Muscle of leg (tissue), 11 donors: Measurements from ENCODE around the gene UQCRC2. TPM values are rescaled to one million over a fixed set of nuclear protein-coding genes. Genes with fewer than 3 reads are reported as not detected.

Experiments used
- DNase-seq: peaks from one replicate; pipeline ENCODE4 v3.0.0; 2013
- H3K27ac ChIP-seq: one replicate; pipeline ENCODE4 v1.5.1; 2013; ENCODE audit warnings: mild to moderate bottlenecking, low read length, control low read depth
- H3K27me3 ChIP-seq: one replicate; pipeline ENCODE4 v1.6.1; 2013; ENCODE audit warnings: low read length; ENCODE audit not compliant: control insufficient read depth, insufficient read depth
- H3K36me3 ChIP-seq: one replicate; pipeline ENCODE4 v1.6.1; 2013; ENCODE audit warnings: low read length; ENCODE audit not compliant: control insufficient read depth, insufficient read depth
- H3K4me1 ChIP-seq: one replicate; pipeline ENCODE4 v1.6.1; 2013; ENCODE audit warnings: low read length; ENCODE audit not compliant: control insufficient read depth, insufficient read depth
- H3K4me3 ChIP-seq: one replicate; pipeline ENCODE4 v1.5.1; 2013; ENCODE audit warnings: low read length, control low read depth
- H3K9me3 ChIP-seq: replicated peaks from 2 replicates; pipeline ENCODE4 v1.6.1; 2013; ENCODE audit warnings: low read depth, low read length; ENCODE audit not compliant: control insufficient read depth
- whole genome bisulfite sequencing: methylation state at CpG from one replicate; pipeline ENCODE4 v1.1.5; 2013; ENCODE audit warnings: missing lambda C conversion rate; ENCODE audit not compliant: insufficient coverage; 5-methylcytosine and 5-hydroxymethylcytosine counted together
- polyA plus RNA-seq, 8 donors: library from polyadenylated mRNA; unstranded; fragments of 120-200 nt; gene quantifications; one replicate each; pipeline versions ENCODE4 v1.2.1 to v1.2.3, GENCODE V29; 2013; ENCODE audit warnings: inconsistent platforms in 1 of 8, low replicate concordance in 1 of 8; ENCODE audit not compliant: insufficient read length in 8 of 8, insufficient read depth in 1 of 8
- total RNA-seq: library from RNA; stranded (reverse); fragments of 120-200 nt; gene quantifications from one replicate; pipeline ENCODE4 v1.2.4, GENCODE V29; 2013

UQCRC2 gene
- total and polyA plus RNA-seq, 9 donors, result 240 to 324 (median 277) TPM

DNA sequence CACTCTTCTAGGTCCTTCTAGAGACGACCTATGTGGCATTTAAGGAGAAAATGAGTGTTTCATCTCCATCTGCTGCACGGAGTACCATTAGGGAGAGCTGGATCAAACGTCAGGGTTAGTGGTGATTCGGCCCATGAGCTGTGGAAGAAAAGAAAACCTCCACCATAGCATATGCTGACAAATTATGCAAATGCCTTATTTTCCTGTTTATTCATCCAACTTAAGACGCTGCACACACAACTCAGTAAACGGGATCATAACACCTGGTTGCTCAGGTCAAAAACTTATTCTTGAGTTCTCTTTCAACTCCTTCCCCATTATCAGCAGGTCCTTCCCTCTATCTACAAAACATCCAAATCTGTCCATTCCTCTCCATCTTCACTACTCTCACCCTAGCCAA, 53.5 kb downstream of the UQCRC2 start:
- Histone ChIP-seq H3K36me3 (no peaks in the 10 kb centered on the region), H3K27me3 (no peaks in the 10 kb centered on the region), H3K9me3 (no peaks in the 10 kb centered on the region), H3K4me3 (no peak overlapping the region), H3K4me1 (peaks cover 16% of the 10 kb centered on the region), H3K27ac (no peak overlapping the region)
- no peak for DNase-seq
- WGBS, result 76% methylated on average over 2 of the region's 6 CpGs

DNA sequence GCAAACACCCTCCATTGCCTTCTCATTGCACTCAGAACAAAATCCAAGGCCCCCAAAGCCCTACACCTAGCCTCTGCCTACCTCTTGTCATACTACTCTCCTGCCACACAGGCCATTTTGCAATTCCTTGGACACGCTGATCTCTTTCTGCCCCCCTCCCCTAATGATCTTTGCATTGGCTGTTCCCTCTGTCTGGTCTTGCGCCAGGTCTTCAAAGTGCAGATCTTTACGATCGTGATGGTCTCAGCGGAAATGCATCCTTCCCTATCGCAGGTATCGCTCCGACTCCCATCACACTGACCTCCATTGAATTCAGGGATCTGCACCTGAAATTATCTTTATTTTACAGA, 54.0 kb downstream of the UQCRC2 start:
- DNase-seq, result no peak
- peaks cover 16% of the 10 kb centered on the region for H3K4me1 ChIP-seq

DNA sequence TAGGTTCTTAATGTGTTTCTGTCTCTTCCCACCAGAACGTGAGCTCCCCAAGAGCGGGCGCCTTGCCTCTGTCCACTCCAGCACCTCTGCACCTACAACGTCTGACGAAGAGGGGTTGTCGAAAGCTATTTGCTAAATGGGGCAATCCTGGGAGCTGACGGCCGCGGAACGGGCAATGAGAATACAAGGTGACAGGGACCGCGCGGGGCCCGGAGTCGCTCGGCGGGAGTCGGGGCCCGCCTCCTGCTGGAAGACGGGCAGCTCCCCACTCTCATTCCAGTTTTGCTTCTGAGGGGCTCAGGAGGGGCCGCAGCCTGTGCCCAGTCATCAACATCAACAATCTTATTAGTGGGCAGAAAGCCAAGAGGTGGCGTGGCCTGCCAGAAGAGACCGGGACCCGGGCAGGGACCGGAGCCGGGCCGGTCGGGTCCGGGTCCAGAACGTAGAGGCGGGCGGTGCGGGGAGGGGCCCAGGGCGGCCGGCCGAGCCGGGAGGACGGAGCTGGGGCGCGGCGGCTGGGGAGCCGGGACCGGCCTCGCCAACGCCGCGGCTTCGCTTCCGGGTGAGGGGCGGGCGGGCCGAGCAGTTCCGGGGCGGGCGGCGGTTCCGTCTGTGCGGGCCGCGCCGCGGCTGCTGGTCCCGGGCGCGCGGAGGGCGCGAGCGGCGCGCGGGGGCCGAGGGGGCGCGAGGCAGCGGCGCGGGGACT, 54.5 kb downstream of the UQCRC2 start, which contains the start of gene MOSMO:
MOSMO (plus strand) TSS at position 603 of the 706 bp plus-strand sequence. CDS start 191 bp downstream, outside the sequence.
- H3K4me3 ChIP-seq, result peak within 1 kb of the TSS; percentile 87
- H3K4me1 ChIP-seq, result peaks cover 16% of the 10 kb centered on the region
- under 1% methylated on average over 51 of the region's 78 CpGs for WGBS
- DNase-seq, result peak; percentile 80
- peak within 1 kb of the TSS; percentile 29 for H3K27ac ChIP-seq
- H3K27me3 ChIP-seq, result no peaks in the 10 kb centered on the region
- H3K9me3 ChIP-seq, result no peaks in the 10 kb centered on the region
- H3K36me3 ChIP-seq, result no peaks in the 10 kb centered on the region

More for the DNA sequence above, 54.0 kb downstream of the UQCRC2 start:
- Histone ChIP-seq H3K4me3 (peak overlapping the region; percentile 84), H3K27me3 (no peaks in the 10 kb centered on the region), H3K36me3 (no peaks in the 10 kb centered on the region), H3K27ac (no peak overlapping the region), H3K9me3 (no peaks in the 10 kb centered on the region)
- WGBS, result 25% methylated on average over 2 of the region's 8 CpGs

DNA sequence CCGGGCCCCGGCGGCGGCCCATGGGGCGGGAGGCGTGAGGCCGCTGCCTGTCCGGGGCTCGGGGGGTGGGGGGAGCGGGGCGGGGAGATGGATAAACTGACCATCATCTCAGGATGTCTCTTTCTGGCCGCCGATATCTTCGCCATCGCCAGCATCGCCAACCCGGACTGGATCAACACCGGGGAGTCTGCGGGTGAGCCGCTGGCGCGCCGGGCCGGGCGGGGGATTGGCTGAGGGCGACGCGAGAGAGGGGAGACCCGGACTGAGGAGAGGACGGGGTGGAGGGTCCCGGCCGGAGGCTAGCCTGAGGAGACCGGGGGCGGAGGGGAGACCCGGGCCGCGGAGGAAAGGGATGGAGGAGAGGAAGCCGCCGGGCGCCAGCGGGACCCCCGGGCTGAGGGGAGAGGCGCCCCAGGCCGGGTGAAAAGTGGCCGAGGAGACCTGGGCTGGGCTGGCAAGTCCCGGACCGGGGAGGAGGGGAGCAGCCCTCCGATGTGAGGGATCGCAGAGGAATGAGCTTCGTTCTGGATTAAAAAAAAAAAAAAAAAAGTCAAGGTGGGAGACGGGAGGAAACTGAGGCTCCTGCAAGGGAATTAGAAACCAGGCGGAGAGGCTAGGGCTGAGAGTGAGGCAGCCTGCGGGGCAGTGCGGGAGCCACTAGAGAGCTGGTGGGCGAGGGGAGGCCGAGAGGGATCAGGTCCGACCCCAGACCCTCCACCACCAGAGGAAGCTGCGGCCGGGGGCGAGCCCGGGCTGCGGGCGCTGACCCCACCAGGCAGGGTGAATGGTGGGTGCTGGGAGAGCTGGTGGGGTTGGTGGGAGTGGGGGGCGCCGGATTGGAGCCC, 55.3 kb downstream of the UQCRC2 start:
- Histone ChIP-seq H3K4me1 (peaks cover 16% of the 10 kb centered on the region), H3K4me3 (peak overlapping the region; percentile 87), H3K36me3 (no peaks in the 10 kb centered on the region), H3K27me3 (no peaks in the 10 kb centered on the region), H3K27ac (no peak overlapping the region), H3K9me3 (no peaks in the 10 kb centered on the region)
- under 1% methylated on average over 44 of the region's 65 CpGs for WGBS
- DNase-seq, result peak; percentile 7

DNA sequence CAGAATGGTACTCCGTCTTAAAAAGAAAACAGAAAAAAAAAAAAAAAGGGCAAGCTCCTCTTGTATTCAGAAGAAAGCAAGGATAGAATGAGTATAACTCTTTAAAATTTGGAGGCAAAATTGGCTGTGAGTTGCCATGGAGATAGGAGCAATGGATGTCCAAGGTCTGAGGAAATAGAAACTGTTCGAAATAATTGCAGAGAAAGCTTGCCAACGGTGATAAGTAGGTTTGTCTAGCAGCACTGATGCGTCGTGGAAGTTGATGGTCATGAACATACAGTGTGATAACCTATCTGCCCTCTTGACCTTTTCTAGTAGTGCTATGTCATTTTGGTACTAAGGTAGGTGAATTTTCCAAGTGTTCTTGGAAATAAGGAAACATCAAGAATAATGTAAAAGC, 57.7 kb downstream of the UQCRC2 start:
- no peaks in the 10 kb centered on the region for H3K9me3 ChIP-seq
- H3K27ac ChIP-seq, result no peak overlapping the region
- peaks cover 16% of the 10 kb centered on the region for H3K4me1 ChIP-seq
- no peaks in the 10 kb centered on the region for H3K27me3 ChIP-seq
- H3K36me3 ChIP-seq, result no peaks in the 10 kb centered on the region
- DNase-seq, result no peak
- no peak overlapping the region for H3K4me3 ChIP-seq
- 88% methylated on average over 1 of the region's 5 CpGs for WGBS

DNA sequence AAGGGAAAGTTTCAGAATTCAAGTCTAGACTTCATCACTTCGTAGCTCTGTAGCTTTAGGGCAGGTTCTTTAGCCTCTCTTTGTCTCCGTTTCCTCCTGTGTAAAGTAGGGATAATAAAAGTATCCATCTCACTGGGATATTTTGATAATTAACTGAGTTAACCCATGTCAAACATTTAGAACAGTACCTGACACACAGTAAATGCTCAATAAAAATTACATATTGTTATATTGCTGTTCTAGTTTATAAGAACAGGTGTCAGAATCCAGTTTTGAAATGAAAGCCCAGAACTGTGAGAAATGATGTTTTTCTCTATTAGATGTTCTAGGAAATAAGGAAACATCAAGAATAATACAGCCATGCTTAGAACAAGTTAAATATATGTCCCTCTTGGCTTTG, 59.1 kb downstream of the UQCRC2 start:
- no peak overlapping the region for H3K4me3 ChIP-seq
- WGBS, result no CpG with 5 or more reads among the region's 2 CpGs
- no peak overlapping the region for H3K27ac ChIP-seq
- peaks cover 11% of the 10 kb centered on the region for H3K4me1 ChIP-seq
- DNase-seq, result no peak
- H3K9me3 ChIP-seq, result no peaks in the 10 kb centered on the region
- H3K36me3 ChIP-seq, result no peaks in the 10 kb centered on the region
- no peaks in the 10 kb centered on the region for H3K27me3 ChIP-seq

DNA sequence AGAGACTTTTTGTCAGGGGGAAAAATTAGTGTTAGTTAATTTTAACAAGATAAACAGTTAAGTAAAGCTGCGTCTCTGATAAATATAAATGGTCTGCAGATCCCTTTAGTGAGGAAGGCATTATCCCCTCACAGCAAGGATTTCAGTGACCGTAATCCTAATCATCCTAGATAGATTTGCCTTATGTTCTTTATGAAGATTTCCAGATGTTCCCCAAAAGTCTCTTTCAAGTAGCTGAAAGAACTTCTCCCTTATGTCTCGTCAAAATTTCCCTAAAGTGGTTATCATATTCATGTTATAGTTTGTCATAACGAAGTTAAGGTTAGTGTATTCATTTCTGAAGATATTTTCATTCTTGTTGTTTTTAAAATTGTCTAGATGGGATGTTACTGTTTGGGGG, 60.3 kb downstream of the UQCRC2 start:
- peak; percentile 56 for DNase-seq
- no CpG with 5 or more reads among the region's 4 CpGs for WGBS
- no peaks in the 10 kb centered on the region for H3K9me3 ChIP-seq
- no peak overlapping the region for H3K4me3 ChIP-seq
- H3K27me3 ChIP-seq, result no peaks in the 10 kb centered on the region
- H3K36me3 ChIP-seq, result no peaks in the 10 kb centered on the region
- peaks cover 9% of the 10 kb centered on the region for H3K4me1 ChIP-seq
- H3K27ac ChIP-seq, result no peak overlapping the region

DNA sequence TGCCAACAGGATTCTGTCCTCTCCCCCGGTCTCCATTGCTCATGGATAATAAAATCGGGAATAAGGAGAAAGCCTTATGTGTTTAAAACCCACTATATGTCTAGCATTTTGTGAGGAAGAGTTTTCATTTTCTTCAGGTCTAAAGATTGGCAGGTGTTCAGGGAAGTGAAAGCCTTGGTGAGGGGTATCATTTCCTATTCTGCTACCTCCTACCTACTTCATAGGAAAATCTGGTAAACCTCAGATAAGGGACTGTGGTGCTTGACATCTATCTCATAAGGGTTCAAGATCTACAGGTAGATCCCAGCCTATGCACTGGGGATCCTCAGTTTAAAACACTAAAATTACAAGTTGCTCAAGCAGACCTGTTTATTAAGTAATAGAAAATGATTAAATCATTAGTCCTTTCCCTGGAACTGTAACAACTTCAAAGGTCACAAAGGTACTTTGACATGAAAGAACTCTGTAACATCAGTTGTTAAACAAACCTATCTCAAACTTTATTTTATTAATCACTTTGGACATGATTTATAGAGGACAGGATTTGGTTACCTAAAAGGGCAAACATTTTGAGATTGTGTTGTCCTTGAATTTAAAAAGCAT, 61.2 kb downstream of the UQCRC2 start:
- no CpG with 5 or more reads among the region's 2 CpGs for WGBS
- DNase-seq, result no peak
- no peaks in the 10 kb centered on the region for H3K9me3 ChIP-seq
- H3K27ac ChIP-seq, result no peak overlapping the region
- H3K27me3 ChIP-seq, result no peaks in the 10 kb centered on the region
- H3K4me3 ChIP-seq, result no peak overlapping the region
- H3K4me1 ChIP-seq, result peaks cover 1% of the 10 kb centered on the region
- no peaks in the 10 kb centered on the region for H3K36me3 ChIP-seq

DNA sequence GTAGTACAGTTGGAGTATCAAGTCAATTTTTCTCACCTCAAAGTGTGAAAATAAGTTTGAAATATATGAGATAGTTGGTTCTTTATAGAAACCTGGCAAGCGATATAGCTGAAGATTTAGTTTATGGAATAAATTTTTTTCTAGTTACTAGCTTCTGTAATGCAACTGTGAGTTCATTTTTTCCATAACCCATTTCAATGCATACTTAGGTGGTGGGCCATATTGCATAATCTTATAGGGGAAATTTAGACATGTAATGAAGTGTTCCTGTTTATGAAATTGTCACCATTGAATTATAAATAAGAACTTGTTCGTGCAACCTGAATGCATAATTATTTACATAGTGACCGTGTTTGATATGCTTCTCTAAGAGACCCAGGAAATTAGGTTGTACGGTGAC, 63.8 kb downstream of the UQCRC2 start:
- no CpG with 5 or more reads among the region's 4 CpGs for WGBS
- Histone ChIP-seq H3K4me1 (no peaks in the 10 kb centered on the region), H3K4me3 (no peak overlapping the region), H3K27me3 (no peaks in the 10 kb centered on the region), H3K27ac (no peak overlapping the region), H3K9me3 (no peaks in the 10 kb centered on the region), H3K36me3 (no peaks in the 10 kb centered on the region)
- peak; percentile 27 for DNase-seq

DNA sequence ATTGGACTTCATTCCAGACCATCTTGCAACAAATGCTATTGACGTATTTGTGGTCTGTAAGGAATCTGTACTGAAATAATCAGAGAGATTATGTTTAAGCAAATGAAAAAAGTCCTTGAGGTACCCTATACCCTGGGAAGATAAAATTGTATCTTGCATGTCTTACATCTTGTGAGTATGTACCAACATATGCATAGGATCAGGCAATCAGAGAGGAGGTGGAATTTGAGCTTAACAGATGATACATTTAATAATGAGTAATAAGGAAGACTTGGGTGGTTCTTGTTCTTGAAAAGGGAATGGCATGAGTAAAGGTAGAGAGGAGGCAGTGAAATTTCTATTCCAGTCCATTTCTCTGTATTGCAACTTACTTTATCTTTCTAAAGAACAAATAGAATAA, 65.4 kb downstream of the UQCRC2 start:
- H3K36me3 ChIP-seq, result no peaks in the 10 kb centered on the region
- no peak overlapping the region for H3K4me3 ChIP-seq
- H3K9me3 ChIP-seq, result no peaks in the 10 kb centered on the region
- DNase-seq, result no peak
- WGBS, result no CpG with 5 or more reads among the region's 1 CpG
- H3K27me3 ChIP-seq, result no peaks in the 10 kb centered on the region
- H3K4me1 ChIP-seq, result no peaks in the 10 kb centered on the region
- no peak overlapping the region for H3K27ac ChIP-seq
